Gastroesophageal sphincter (tissue), 4 donors: ENCODE results near the gene CFAP46. TPM values are rescaled to one million over a fixed set of nuclear protein-coding genes. Genes with fewer than 3 reads are reported as not detected.
A peak's percentile ranks its signal among the peaks of the same experiment; 100 is the strongest.

Source experiments
- ATAC-seq: fragments of 150-250 bp; one replicate; pipeline ENCODE4 v1.9.1; 2016; ENCODE audit warnings: mild to moderate bottlenecking, moderate library complexity
- H3K27ac ChIP-seq, 4 donors: fragments of 200-600 bp; sonication (generic) in 3 of 4; 1 replicate in 3 of 4; 2 replicates in 1 of 4; pipeline ENCODE4 v1.5.1; 2016 to 2019
- H3K27me3 ChIP-seq: fragments of 200-600 bp; sonication (generic); one replicate; pipeline ENCODE4 v1.5.1; 2019
- H3K36me3 ChIP-seq, 2 donors: fragments of 200-600 bp; sonication (generic); one replicate each; pipeline ENCODE4 v1.5.1; 2019; ENCODE audit warnings: control low read depth in 1 of 2
- H3K4me1 ChIP-seq, 3 donors: fragments of 200-600 bp; sonication (generic); 1 replicate in 2 of 3; 2 replicates in 1 of 3; pipeline ENCODE4 v1.5.1; 2016 to 2019; ENCODE audit warnings: control low read depth in 2 of 3
- H3K4me3 ChIP-seq, 2 donors: fragments of 200-600 bp; sonication (generic); one replicate each; pipeline ENCODE4 v1.5.1; 2019; ENCODE audit warnings: mild to moderate bottlenecking in 1 of 2, moderate library complexity in 1 of 2
- H3K9me3 ChIP-seq, 3 donors: fragments of 200-600 bp; sonication (generic); one replicate each; pipeline ENCODE4 v1.5.1; 2017 to 2019; ENCODE audit warnings: control low read depth in 2 of 3
- EP300 ChIP-seq: sonication (generic); formaldehyde crosslinking; IDR thresholded peaks from one replicate; pipeline ENCODE4 v1.6.1; 2017; ENCODE audit warnings: antibody characterized with exemption, mild to moderate bottlenecking
- POLR2A ChIP-seq, 2 donors: fragments of 450-650 bp; IDR thresholded peaks; one replicate each; pipeline ENCODE4 v1.6.1; 2017; ENCODE audit warnings: antibody characterized with exemption in 2 of 2, mild to moderate bottlenecking in 2 of 2, moderate library complexity in 1 of 2
- POLR2AphosphoS5 ChIP-seq: sonication (generic); formaldehyde crosslinking; IDR thresholded peaks from one replicate; pipeline ENCODE4 v1.6.1; 2017; ENCODE audit warnings: antibody characterized with exemption
- WGBS, 2 donors: methylation state at CpG; one replicate each; pipeline ENCODE4 v1.1.5; 2018; ENCODE audit warnings: low coverage in 1 of 2; 5-methylcytosine and 5-hydroxymethylcytosine counted together
- total RNA-seq, 4 donors: library from RNA; depleted of rRNA; stranded (reverse); fragments of >200 nt; gene quantifications; one replicate each; pipeline ENCODE4 v1.1.0, GENCODE V29; 2016
- TF ChIP-seq, protein P1 (sequence below), 4 experiments: fragments of 200-600 bp in 2 of 4; fragments of 450-650 bp in 2 of 4; sonication (generic) in 1 of 4; IDR thresholded peaks; one replicate each; pipeline ENCODE4 v1.5.1; 2017 to 2019; ENCODE audit warnings: antibody characterized with exemption in 4 of 4, mild to moderate bottlenecking in 2 of 4, moderate library complexity in 2 of 4

Gene CFAP46
- total RNA-seq, 4 donors from 2014 or later: 0.27 to 2.2 (median 0.30) TPM; not detected in 1

DNA sequence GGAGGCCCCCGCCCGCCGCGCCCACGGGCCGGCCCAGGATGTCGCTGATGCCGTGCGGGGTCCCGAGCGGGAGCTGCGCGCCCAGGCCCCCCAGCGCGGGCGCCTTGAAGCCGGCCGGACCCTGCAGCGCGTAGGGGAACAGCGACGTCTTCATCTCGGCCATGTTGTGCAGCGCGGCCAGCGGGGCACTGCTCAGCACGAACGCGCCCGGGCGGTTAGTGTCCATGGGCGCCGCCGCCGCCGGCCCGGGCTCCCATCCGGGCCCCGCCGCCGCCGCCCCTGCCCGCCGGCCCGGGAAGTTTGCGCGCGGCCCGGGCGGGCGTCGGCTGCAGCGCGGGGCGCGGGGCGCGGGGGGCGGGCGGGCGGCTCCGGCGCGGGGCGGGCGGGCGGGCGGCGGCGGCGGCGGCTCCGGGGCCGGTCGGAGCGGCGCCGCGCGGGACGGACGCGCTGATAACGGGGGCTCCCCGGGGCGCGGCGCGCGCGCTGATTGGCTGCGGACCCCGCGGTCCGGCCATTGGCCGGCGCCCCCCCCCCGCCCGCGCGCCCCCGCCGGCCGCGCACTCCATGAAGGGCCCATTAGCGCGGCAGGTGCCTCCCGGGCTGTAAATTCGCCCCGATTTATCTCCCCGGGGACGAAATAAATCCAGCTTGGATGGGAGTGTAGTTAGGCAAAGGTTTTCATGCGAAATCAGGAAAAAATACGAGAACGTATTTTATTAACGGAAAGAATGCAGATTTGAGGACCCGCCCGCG, 156.5 kb downstream of the CFAP46 start, which contains the start of gene NKX6-2:
NKX6-2 (minus strand) TSS at position 425 of the 753 bp plus-strand sequence; CDS start at position 226, 199 bp downstream.
- WGBS, 2 donors: no CpG with 5 or more reads among the region's 119 CpGs
- TF ChIP-seq POLR2AphosphoS5 (no peak), POLR2A (IDR thresholded peaks at IDR 0.05) (no peak), EP300 (no peak)
- TF ChIP-seq, protein P1, sequence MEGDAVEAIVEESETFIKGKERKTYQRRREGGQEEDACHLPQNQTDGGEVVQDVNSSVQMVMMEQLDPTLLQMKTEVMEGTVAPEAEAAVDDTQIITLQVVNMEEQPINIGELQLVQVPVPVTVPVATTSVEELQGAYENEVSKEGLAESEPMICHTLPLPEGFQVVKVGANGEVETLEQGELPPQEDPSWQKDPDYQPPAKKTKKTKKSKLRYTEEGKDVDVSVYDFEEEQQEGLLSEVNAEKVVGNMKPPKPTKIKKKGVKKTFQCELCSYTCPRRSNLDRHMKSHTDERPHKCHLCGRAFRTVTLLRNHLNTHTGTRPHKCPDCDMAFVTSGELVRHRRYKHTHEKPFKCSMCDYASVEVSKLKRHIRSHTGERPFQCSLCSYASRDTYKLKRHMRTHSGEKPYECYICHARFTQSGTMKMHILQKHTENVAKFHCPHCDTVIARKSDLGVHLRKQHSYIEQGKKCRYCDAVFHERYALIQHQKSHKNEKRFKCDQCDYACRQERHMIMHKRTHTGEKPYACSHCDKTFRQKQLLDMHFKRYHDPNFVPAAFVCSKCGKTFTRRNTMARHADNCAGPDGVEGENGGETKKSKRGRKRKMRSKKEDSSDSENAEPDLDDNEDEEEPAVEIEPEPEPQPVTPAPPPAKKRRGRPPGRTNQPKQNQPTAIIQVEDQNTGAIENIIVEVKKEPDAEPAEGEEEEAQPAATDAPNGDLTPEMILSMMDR (IDR thresholded peaks at IDR 0.05): no peak
- peaks cover 80% of the 10 kb centered on the region for H3K27me3 ChIP-seq
- peak within 1 kb of the TSS in 1 of 2 donors; percentile 38 for H3K4me3 ChIP-seq
- ATAC-seq: no peak
- peaks cover 0 to 48% (median 25%) of the 10 kb centered on the region in 3 donors for H3K4me1 ChIP-seq
- H3K9me3 ChIP-seq: peaks cover 0 to 13% (median 0%) of the 10 kb centered on the region in 3 donors
- H3K27ac ChIP-seq: no peak within 1 kb of the TSS
- peaks cover 0 to 36% of the 10 kb centered on the region in 2 donors for H3K36me3 ChIP-seq

DNA sequence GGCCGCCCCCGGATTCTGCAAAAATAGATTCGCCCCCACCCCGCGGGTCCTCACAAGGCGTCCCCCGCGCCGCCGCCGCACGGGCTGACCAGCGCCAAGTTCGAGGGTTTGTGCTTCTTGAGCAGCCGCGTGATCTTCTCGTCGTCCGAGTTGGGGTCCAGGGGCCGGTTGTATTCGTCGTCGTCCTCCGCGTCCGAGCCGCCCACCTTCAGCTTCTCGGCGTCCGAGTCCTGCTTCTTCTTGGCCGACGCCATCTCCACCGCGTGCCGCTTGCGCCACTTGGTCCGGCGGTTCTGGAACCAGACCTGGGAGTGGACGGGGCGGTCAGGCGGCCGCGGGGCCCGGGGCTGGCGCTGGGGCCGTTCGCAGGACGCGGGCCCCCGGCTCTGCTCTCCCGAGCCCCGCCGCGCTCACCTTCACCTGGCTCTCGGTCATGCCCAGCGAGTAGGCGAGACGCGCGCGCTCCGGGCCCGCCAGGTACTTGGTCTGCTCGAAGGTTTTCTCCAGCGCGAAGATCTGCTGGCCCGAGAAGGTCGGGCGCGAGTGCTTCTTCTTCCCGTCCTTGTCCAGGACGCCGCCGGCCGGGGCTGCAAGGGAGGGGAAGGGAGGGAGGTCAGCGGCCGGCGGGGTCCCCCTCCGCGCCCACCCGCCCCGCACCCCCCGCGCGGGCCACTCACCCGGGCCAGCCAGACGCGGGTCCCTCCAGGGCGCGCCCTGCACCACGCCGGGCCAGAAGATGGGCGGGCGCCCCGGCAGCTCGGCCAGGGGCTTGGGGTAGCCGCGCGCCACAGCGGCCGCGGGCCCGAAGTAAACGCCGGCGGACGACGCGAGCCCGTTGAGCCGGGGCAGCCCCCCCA, 157.3 kb downstream of the CFAP46 start:
- Histone ChIP-seq H3K27ac (no peak overlapping the region), H3K4me3 (peak overlapping the region in 1 of 2 donors; percentile 38), H3K9me3 (peaks cover 0 to 13% (median 0%) of the 10 kb centered on the region in 3 donors), H3K4me1 (peaks cover 0 to 48% (median 25%) of the 10 kb centered on the region in 3 donors), H3K27me3 (peaks cover 80% of the 10 kb centered on the region), H3K36me3 (peaks cover 0 to 44% of the 10 kb centered on the region in 2 donors)
- 0% methylated on average over 1 of the region's 111 CpGs; no CpG with 5 or more reads in 1 of the 2 donors for WGBS, 2 donors
- TF ChIP-seq EP300 (no peak), POLR2AphosphoS5 (no peak), POLR2A (IDR thresholded peaks at IDR 0.05) (no peak)
- no peak for ATAC-seq

DNA sequence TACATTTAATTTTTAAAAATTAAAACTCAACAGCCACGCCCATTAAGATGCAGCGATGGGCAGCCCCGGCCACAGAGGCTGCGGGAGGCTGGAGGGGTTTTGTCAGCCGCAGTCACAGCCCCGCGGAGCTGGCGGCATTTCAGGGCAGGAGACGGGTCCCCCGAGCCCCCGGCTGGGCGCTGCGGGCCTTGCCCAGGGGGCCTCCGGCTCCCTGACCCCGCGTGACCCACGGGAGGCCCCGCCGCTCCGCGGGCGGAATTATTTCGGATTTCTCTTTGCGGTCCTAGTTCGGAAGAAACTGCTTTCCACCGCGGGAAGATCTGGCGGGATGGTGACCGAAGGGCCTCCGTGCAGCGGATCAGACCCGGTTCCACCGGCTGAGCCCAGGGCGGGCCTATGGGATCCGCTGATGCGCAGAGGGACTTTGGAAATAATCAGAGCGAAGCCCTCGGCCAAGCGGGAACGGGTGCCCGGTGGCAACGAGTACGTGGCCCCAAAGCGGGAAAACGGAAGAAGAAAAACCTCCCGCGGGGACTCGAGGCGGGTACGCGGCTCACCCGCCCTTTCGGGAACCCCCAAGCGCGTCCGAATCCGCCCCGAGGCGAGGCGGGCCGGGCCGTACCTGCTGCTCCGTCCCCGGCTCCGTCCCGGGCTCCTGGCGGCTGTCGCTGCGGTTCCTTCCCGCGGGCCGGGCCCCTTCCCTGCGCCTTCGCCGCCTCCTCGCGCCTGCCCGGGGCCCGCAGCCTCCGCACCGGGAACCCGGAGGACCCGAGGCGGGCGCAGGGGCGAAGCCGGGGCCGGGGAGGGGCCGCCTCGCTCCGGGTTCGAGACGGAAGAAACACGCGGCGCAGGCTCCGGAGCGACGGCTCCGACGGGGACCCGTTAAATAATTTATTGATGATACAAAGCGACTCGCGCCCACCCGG, 158.2 kb downstream of the CFAP46 start:
- Histone ChIP-seq H3K36me3 (peaks cover 0 to 53% of the 10 kb centered on the region in 2 donors), H3K4me3 (no peak overlapping the region), H3K4me1 (peaks cover 0 to 48% (median 25%) of the 10 kb centered on the region in 3 donors), H3K27ac (no peak overlapping the region), H3K9me3 (peaks cover 0 to 13% (median 0%) of the 10 kb centered on the region in 3 donors), H3K27me3 (peaks cover 73% of the 10 kb centered on the region)
- 16% methylated on average over 5 of the region's 106 CpGs; no CpG with 5 or more reads in 1 of the 2 donors for WGBS, 2 donors
- TF ChIP-seq POLR2AphosphoS5 (no peak), EP300 (no peak), POLR2A (IDR thresholded peaks at IDR 0.05) (no peak)
- TF ChIP-seq, protein P1 (IDR thresholded peaks at IDR 0.05): no peak
- no peak for ATAC-seq

DNA sequence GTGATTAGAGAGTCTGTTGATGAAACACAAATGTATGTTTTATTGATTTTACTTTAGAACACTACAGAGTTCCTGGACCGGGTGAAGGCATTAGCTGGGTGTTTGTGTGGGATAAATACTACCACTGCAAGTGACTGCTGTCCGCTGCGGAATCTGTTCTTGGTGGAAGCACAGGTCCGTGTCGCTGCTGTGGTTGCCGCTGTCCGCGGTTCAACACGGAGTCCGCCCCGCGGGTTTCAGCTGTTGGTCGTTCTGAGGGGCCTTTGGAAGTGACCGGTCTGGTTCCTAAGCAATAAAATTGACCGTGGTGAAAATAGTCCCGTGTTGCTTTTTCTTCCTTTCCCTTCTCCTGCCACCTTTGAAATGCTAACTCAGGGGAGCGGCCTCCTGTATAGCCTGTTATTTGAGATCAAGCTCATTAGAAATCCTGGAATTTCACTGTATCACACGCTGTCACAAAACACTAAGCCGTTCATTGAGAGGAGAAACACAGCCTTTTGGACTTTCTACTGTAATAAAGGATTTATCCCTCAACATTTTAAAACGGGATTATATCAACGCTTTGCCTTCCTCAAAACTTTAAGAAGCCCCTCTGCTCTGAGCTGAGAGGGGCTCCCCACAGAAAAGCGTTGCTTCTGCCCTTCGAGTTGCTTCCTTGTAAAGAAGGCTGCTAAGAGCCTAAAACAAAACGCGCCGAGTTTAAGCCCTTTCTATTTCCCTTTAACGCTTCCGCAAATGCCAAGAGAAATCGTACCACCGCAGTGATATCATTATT, 159.0 kb downstream of the CFAP46 start:
- H3K36me3 ChIP-seq: peaks cover 0 to 62% of the 10 kb centered on the region in 2 donors
- WGBS, 2 donors: 91 to 96% methylated on average over 25 to 29 of the region's 30 CpGs
- ATAC-seq: no peak
- H3K9me3 ChIP-seq: peaks cover 0 to 13% (median 0%) of the 10 kb centered on the region in 3 donors
- no peak for TF ChIP-seq POLR2AphosphoS5
- no peak for TF ChIP-seq POLR2A (IDR thresholded peaks at IDR 0.05)
- TF ChIP-seq, protein P1 (IDR thresholded peaks at IDR 0.05): no peak
- no peak for TF ChIP-seq EP300
- no peak overlapping the region for H3K4me3 ChIP-seq
- H3K27me3 ChIP-seq: peaks cover 65% of the 10 kb centered on the region
- H3K27ac ChIP-seq: no peak overlapping the region
- peaks cover 0 to 44% (median 23%) of the 10 kb centered on the region in 3 donors for H3K4me1 ChIP-seq
